ENCODE measurements around the gene CHFR. TPM values are rescaled to one million over a fixed set of nuclear protein-coding genes. Genes with fewer than 3 reads are reported as not detected.

CHFR gene
- total and polyA plus RNA-seq, 2 of the 4 experiments (the other 2 are of a cell fraction): 13.4 to 35.3 TPM

GRCh38 chr12:132787877-132788276, 99.5 kb downstream of the CHFR start:
- TF ChIP-seq MXI1 (IDR thresholded peaks at IDR 0.05; ENCODE audit: borderline replicate concordance, low read depth, low read length) (no peak), RCOR1 (IDR thresholded peaks at IDR 0.05; ENCODE audit: insufficient replicate concordance, low read length) (no peak)
- Histone ChIP-seq H4K91ac (ENCODE audit: insufficient read depth, low read depth, low read length) (no peak overlapping the region), H3K18ac (ENCODE audit: low read depth, low read length) (no peak overlapping the region), H3K4me3 (ENCODE audit: insufficient read depth, low read depth, low read length) (no peak overlapping the region), H3K23ac (ENCODE audit: low read depth, low read length) (no peak overlapping the region), H3K14ac (replicated peaks; ENCODE audit: low read depth, low read length) (no peak overlapping the region), H2AFZ (replicated peaks; ENCODE audit: low read length, poor library complexity) (no peak overlapping the region), H2BK5ac (ENCODE audit: low read depth, low read length, poor library complexity, severe bottlenecking) (no peak overlapping the region), H3K56ac (ENCODE audit: extremely low read depth, insufficient read depth, low read length) (no peak overlapping the region), H2AK5ac (ENCODE audit: low read depth, low read length) (no peak overlapping the region), H3K27ac (ENCODE audit: insufficient read depth, low read length) (no peak overlapping the region), H2BK15ac (ENCODE audit: low read depth, low read length) (no peak overlapping the region), H3K9ac (ENCODE audit: low read depth, low read length) (no peak overlapping the region), H4K5ac (ENCODE audit: low read depth, low read length) (no peak overlapping the region), H2BK120ac (ENCODE audit: low read depth, low read length) (no peak overlapping the region), H3K4ac (ENCODE audit: low read depth, low read length) (no peak overlapping the region), H3K4me1 (ENCODE audit: control insufficient read depth, insufficient read depth, low read length) (no peaks in the 10 kb centered on the region), H3K4me2 (ENCODE audit: low read depth, low read length) (no peak overlapping the region), H3K27me3 (ENCODE audit: control insufficient read depth, insufficient read depth, low read length) (no peaks in the 10 kb centered on the region), H3K79me1 (ENCODE audit: low read depth in 1 of 2, low read length in 2 of 2) (peaks cover 9 to 45% of the 10 kb centered on the region in 2 experiments; a peak in 3 of 4 replicates), H4K8ac (ENCODE audit: low read depth in 2 of 2, low read length in 2 of 2) (no peak overlapping the region), H3K9me1 (ENCODE audit: insufficient read depth, low read length) (peaks cover 5% of the 10 kb centered on the region), H3K36me3 (ENCODE audit: control insufficient read depth, insufficient read depth, low read length) (peaks cover 78% of the 10 kb centered on the region), H2BK20ac (ENCODE audit: low read depth, low read length) (no peak overlapping the region), H3K9me3 (ENCODE audit: control insufficient read depth, insufficient read depth, low read length) (no peaks in the 10 kb centered on the region), H4K20me1 (ENCODE audit: insufficient read depth, low read length) (peaks cover 65% of the 10 kb centered on the region), H2AK9ac (replicated peaks; ENCODE audit: low read depth, low read length, poor library complexity) (no peak overlapping the region)
- ATAC-seq (ENCODE audit: low read depth) (no peak; the same call in 1 of the 2 replicates), DNase-seq (no peak)
- in situ Hi-C loops (cut with MboI; ENCODE audit: low sequenced_read_pairs) (no loop called here), dilution Hi-C loops (cut with HindIII; ENCODE audit: low sequenced_read_pairs, unreplicated experiment) (no loop called here), intact Hi-C loops (cut with micrococcal nuclease) (no loop called here)
- WGBS, 2 experiments (ENCODE audit: extremely low coverage in 2 of 2, insufficient read length in 1 of 2): 98% methylated on average over 8 of the region's 15 CpGs; no CpG with 5 or more reads in 1 of the 2 experiments
- BruUV-seq (replicated peaks): no TSS peak
- CTCF ChIA-PET: no interaction called here
- POLR2A ChIA-PET (ENCODE audit: unreplicated experiment): no interaction called here
